ENCODE results near the gene BICD2.

Gene BICD2

DNA sequence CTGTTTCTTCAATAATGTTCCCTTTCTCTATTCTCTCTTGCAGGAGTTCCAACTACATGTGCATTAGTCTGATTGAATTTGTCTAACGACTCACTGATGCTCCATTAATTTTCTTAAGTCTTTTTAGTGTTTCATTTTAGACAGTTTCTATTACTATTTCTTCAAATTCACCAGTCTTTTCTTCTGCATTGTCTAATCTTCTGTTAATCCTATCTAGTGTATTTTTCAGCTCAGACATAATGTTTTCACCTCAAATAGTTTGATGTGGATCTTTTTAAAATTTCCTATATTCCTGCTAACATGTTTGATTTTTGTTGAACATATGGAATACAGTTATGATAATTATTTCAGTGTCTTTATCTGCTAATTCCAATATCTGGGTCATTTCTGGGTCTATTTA is 21.7 kb upstream of the BICD2 start:
- TF ChIP-seq, protein P1, sequence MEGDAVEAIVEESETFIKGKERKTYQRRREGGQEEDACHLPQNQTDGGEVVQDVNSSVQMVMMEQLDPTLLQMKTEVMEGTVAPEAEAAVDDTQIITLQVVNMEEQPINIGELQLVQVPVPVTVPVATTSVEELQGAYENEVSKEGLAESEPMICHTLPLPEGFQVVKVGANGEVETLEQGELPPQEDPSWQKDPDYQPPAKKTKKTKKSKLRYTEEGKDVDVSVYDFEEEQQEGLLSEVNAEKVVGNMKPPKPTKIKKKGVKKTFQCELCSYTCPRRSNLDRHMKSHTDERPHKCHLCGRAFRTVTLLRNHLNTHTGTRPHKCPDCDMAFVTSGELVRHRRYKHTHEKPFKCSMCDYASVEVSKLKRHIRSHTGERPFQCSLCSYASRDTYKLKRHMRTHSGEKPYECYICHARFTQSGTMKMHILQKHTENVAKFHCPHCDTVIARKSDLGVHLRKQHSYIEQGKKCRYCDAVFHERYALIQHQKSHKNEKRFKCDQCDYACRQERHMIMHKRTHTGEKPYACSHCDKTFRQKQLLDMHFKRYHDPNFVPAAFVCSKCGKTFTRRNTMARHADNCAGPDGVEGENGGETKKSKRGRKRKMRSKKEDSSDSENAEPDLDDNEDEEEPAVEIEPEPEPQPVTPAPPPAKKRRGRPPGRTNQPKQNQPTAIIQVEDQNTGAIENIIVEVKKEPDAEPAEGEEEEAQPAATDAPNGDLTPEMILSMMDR (IDR thresholded peaks at IDR 0.05; ENCODE audit: extremely low read depth, insufficient read depth, missing control alignments) = no peak
- no peak for DNase-seq (ENCODE audit: low spot score)
- in situ Hi-C loops (cut with MboI; ENCODE audit: low pct_unique_long_range_greater_than_20kb, low sequenced_read_pairs, unreplicated experiment) = loop anchor here (25.0 kb wide), 1 partner anchor 649 kb away; no protein-coding TSS in a partner anchor

DNA sequence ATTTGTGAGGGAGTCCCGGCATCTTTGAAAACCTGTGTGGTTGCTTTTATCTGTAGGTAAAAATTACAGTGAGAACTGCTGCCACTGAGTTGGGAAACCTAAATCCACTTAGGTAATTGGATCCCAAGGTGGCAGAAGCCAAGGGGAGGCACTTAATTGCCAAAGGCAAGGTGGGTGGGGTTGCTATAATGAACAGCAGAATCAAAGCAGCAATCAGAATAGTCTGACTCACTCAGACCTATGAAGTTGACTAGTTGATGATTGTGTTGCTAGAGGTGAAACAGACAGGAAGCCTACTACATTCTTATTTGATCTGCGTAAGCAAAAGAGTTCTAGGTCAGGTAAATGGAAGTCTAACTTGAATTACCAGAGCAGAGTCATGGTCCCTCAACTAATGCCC is 17.3 kb upstream of the BICD2 start:
- TF ChIP-seq, protein P1 (IDR thresholded peaks at IDR 0.05; ENCODE audit: extremely low read depth, insufficient read depth, missing control alignments) = no peak
- in situ Hi-C loops (cut with MboI; ENCODE audit: low pct_unique_long_range_greater_than_20kb, low sequenced_read_pairs, unreplicated experiment) = loop anchor here (5.0 to 25.0 kb wide), 2 partner anchors 65 to 645 kb away; no protein-coding TSS in a partner anchor
- no peak for DNase-seq (ENCODE audit: low spot score)

DNA sequence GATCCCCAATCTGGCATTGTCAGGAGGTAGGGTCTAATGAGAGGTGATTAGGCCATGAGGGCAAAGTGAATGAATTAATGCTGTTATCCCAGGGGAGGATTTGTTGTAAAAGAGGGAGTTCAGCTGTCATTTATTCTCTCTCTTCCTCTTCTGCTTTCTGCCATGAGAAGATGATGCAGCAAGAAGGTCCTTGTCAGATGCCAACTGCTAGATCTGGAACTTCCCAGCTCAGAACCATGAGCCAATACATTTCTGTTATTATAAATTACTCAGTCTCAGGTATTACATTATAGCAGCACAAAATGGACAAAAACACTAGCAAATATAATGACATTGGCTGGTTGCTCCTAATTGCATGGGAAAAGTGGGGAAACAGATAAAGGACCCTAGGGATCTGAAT is 15.6 kb upstream of the BICD2 start:
- TF ChIP-seq, protein P1 (IDR thresholded peaks at IDR 0.05; ENCODE audit: extremely low read depth, insufficient read depth, missing control alignments) = no peak
- no peak for DNase-seq (ENCODE audit: low spot score)
- in situ Hi-C loops (cut with MboI; ENCODE audit: low pct_unique_long_range_greater_than_20kb, low sequenced_read_pairs, unreplicated experiment) = loop anchor here (5.0 to 25.0 kb wide), 2 partner anchors 63 to 643 kb away; no protein-coding TSS in a partner anchor

DNA sequence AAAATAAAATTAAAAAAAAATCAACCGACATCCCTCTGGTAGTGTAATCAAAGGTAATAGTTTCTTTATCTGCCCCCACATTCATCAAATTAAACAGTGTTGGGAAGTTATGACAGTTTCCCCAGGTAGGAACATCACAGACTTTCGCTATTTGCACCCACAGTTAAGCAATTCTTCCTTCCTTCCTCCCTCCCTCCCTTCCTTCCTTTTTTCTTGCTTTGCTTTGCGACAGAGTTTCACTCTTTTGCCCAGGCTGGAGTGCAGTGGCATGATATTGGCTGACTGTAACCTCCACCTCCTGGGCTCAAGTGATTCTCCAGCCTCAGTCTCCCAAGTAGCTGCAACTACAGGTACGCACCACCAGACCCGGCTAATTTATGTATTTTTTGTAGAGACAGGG is 10.8 kb upstream of the BICD2 start:
- TF ChIP-seq, protein P1 (IDR thresholded peaks at IDR 0.05; ENCODE audit: extremely low read depth, insufficient read depth, missing control alignments) = no peak
- in situ Hi-C loops (cut with MboI; ENCODE audit: low pct_unique_long_range_greater_than_20kb, low sequenced_read_pairs, unreplicated experiment) = loop anchor here (25.0 kb wide), 1 partner anchor 638 kb away; no protein-coding TSS in a partner anchor
- no peak for DNase-seq (ENCODE audit: low spot score)

DNA sequence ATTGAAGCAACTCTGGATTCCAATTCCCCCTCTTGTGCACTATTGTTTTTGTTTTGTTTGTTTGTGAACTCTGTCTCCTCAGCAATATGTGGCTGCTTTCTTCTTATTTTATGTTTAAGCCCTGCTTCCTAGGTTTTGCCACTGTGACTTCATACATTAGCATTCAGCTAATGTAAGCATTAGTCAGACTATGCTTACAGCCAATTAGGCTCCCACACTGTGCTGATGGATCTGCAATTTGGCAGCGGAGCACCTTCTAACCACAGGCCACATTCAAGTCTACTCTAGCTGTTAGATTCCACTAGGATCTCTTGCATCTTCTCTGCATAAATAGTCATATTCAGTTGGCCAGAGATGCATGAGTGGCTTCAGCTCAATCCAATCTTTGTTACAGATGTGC is 9.6 kb upstream of the BICD2 start:
- TF ChIP-seq, protein P1 (IDR thresholded peaks at IDR 0.05; ENCODE audit: extremely low read depth, insufficient read depth, missing control alignments) = no peak
- DNase-seq (ENCODE audit: low spot score) = no peak
- in situ Hi-C loops (cut with MboI; ENCODE audit: low pct_unique_long_range_greater_than_20kb, low sequenced_read_pairs, unreplicated experiment) = no loop called here

DNA sequence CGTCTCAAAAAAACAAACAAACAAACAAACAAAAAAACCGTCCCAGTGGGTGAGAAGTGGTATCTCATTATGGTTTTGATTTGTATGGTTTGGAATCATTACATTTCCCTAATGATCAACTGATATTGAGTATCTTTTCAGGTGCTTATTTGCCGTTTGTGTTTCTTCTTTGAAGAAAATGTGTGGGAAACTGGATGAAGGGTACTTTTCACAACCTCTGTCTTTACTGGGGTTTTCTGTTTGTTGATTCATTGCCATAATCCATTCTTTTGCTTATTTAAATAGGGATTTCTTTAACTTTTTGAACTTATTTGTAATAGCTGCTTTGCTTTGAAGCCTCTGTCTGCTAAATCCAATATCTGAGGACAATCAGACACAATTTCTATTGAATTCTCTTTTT is 9.2 kb upstream of the BICD2 start:
- TF ChIP-seq, protein P1 (IDR thresholded peaks at IDR 0.05; ENCODE audit: extremely low read depth, insufficient read depth, missing control alignments) = no peak
- DNase-seq (ENCODE audit: low spot score) = no peak
- in situ Hi-C loops (cut with MboI; ENCODE audit: low pct_unique_long_range_greater_than_20kb, low sequenced_read_pairs, unreplicated experiment) = no loop called here

DNA sequence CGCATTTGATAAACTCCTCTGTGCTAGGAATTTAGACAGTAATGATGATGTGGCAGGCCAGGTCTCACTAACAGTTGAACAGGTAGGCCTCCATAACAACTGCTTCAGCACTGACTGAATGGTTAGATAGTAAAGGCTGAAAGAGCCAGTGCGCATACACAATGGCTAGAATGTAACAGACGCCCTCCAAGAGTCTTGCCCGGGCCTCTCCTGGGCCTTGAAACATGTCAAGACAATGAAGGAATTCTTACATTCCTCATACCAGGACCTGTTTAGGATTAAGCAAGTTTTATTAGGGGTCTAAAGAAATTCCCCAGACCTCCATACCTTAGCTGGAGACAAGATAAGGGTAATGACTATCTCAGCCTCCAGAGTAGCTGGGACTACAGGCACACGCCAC is 6.7 kb upstream of the BICD2 start:
- no peak for DNase-seq (ENCODE audit: low spot score)
- in situ Hi-C loops (cut with MboI; ENCODE audit: low pct_unique_long_range_greater_than_20kb, low sequenced_read_pairs, unreplicated experiment) = no loop called here
- TF ChIP-seq, protein P1 (IDR thresholded peaks at IDR 0.05; ENCODE audit: extremely low read depth, insufficient read depth, missing control alignments) = no peak

Data from GM13977 (cell line).